Transverse colon (tissue), 4 donors: ENCODE measurements around the gene CDC42EP5.

Source experiments
- CTCF ChIP-seq, 5 experiments: fragments of 200-600 bp in 3 of 5; fragments of 450-650 bp in 2 of 5; sonication (generic) in 3 of 5; IDR thresholded peaks; 1 replicate in 2 of 5; 2 replicates in 3 of 5; pipeline ENCODE4 v1.5.1; 2016 to 2017; ENCODE audit warnings: antibody characterized with exemption in 5 of 5, inconsistent platforms in 3 of 5, mild to moderate bottlenecking in 2 of 5, moderate library complexity in 1 of 5
- EP300 ChIP-seq: sonication (generic); formaldehyde crosslinking; IDR thresholded peaks from one replicate; pipeline ENCODE4 v1.6.1; 2017; ENCODE audit warnings: antibody characterized with exemption, low read depth
- POLR2A ChIP-seq: fragments of 450-650 bp; IDR thresholded peaks from one replicate; pipeline ENCODE4 v1.6.1; 2016; ENCODE audit warnings: antibody characterized with exemption, mild to moderate bottlenecking, moderate library complexity
- POLR2AphosphoS5 ChIP-seq, 3 donors: sonication (generic); formaldehyde crosslinking; IDR thresholded peaks; one replicate each; pipeline ENCODE4 v1.6.1; 2016; ENCODE audit warnings: antibody characterized with exemption in 3 of 3

GRCh38 chr19:54415901-54416673, 57.0 kb downstream of the CDC42EP5 start:
- TF ChIP-seq CTCF (IDR thresholded peaks at IDR 0.05) = no peak
- no peak for TF ChIP-seq POLR2AphosphoS5 (IDR thresholded peaks at IDR 0.05)
- no peak for TF ChIP-seq POLR2A
- no peak for TF ChIP-seq EP300
